ENCODE data around the gene C4B.
"Not testable (repeated sequence)": the region's sequence is repeated elsewhere in the genome, so short reads cannot be mapped to it uniquely, and the experiment has no call there.

The C4B gene

DNA sequence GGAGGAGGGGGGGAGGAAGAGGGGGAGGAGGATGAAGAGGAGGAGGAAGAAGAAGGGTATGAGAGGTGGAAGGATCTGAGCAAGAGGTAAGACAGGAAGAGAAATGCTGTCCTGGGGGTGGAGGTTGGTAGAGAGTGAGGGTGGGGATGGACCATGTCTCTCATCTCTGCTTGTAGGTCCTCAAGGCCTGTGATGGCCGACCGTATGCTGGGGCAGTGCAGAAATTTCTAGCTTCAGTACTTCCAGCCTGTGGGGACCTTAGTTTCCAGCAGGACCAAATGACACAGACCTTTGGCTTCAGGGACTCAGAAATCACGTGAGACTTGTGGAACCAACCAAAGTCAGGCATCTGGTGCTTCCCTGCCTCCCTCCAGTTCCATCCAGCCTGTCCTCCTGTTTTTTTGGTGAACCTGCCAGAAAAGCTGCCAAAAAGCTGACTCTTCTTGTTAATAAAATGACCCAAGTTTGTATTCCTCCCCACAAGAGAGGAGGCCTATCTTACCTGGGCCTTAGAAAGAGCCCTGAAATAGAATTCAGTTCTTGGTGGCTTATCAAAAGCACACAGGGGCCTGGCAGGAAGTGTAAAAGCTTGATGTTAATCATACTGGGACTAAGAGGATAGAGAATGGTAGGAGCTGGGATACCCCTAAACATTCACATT, 35.2 kb upstream of the C4B start:
- no peak overlapping the region for H2AK5ac ChIP-seq (ENCODE audit: low read length, severe bottlenecking)
- no peak overlapping the region for H3K23ac ChIP-seq (ENCODE audit: low read length in 2 of 2)
- H3K27ac ChIP-seq (ENCODE audit: low read length, poor library complexity, severe bottlenecking), result no peak overlapping the region

DNA sequence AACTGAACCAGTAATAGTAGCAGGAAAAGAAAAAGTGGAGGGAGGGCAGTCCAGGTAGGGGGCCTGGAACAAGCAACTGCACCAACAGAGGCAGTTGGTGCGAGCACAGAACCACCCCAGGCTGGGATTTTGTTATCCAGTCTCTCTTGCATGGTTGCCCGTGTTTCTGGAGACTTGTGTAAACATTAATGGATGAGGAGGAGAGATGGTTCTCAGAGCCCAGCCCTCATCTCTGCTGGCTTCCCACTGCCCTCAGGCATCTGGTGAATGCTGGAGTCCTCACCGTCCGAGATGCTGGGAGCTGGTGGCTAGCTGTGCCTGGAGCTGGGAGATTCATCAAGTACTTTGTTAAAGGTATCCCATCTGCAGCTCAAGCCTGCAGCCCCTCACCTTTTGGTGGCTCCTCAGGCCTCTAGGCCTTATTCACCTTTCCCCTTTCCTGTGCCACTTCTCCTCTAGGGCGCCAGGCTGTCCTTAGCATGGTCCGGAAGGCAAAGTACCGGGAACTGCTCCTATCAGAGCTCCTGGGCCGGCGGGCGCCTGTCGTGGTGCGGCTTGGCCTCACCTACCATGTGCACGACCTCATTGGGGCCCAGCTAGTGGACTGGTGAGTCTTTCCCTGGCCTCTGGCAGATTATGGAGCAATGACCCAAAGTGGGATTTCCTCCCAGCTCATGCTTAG, 34.3 kb upstream of the C4B start:
- WGBS, result 83% methylated on average over 4 of the region's 13 CpGs
- H2AFZ ChIP-seq (ENCODE audit: low read depth, low read length); H2BK15ac ChIP-seq (ENCODE audit: low read depth, poor library complexity, severe bottlenecking); H3K4me1 ChIP-seq (ENCODE audit: control insufficient read depth, insufficient read depth, low read depth, low read length); H2BK120ac ChIP-seq (ENCODE audit: low read depth, low read length); H2BK12ac ChIP-seq (ENCODE audit: low read length in 2 of 2); H4K91ac ChIP-seq (ENCODE audit: low read length); DNase-seq; H3K27me3 ChIP-seq (ENCODE audit: control insufficient read depth in 1 of 2, insufficient read depth in 1 of 2, low read length in 2 of 2); H2AK5ac ChIP-seq (ENCODE audit: low read length, severe bottlenecking); H3K18ac ChIP-seq (ENCODE audit: low read depth in 1 of 2, low read length in 2 of 2); H3K4me3 ChIP-seq (ENCODE audit: insufficient read depth in 1 of 2, low read depth in 1 of 2, low read length in 2 of 2); H2BK5ac ChIP-seq (ENCODE audit: low read depth, low read length, poor library complexity, severe bottlenecking); H3K4me2 ChIP-seq (ENCODE audit: low read length, poor library complexity, severe bottlenecking); H3K4ac ChIP-seq (ENCODE audit: low read depth in 1 of 2, low read length in 2 of 2); H4K8ac ChIP-seq (ENCODE audit: low read length); H3K79me1 ChIP-seq (replicated peaks; ENCODE audit: low read length, poor library complexity, severe bottlenecking); H3K14ac ChIP-seq (ENCODE audit: low read length in 2 of 2); H3K9ac ChIP-seq (ENCODE audit: low read length); H3K27ac ChIP-seq (ENCODE audit: low read length, poor library complexity, severe bottlenecking); H3K9me3 ChIP-seq (ENCODE audit: control insufficient read depth, low read length); H3K23ac ChIP-seq (ENCODE audit: low read length in 2 of 2): not testable (repeated sequence)
- peaks cover 15 to 19% of the 10 kb centered on the region in 2 experiments for H3K36me3 ChIP-seq (ENCODE audit: control insufficient read depth in 1 of 2, insufficient read depth in 2 of 2, low read depth in 1 of 2, low read length in 2 of 2)

More for the DNA sequence above, 35.2 kb upstream of the C4B start:
- Histone ChIP-seq H2AFZ (ENCODE audit: low read depth, low read length) (no peak overlapping the region), H3K4me2 (ENCODE audit: low read length, poor library complexity, severe bottlenecking) (no peak overlapping the region), H2BK120ac (ENCODE audit: low read depth, low read length) (no peak overlapping the region), H3K4me1 (ENCODE audit: control insufficient read depth, insufficient read depth, low read depth, low read length) (no peaks in the 10 kb centered on the region), H2BK5ac (ENCODE audit: low read depth, low read length, poor library complexity, severe bottlenecking) (no peak overlapping the region), H3K79me1 (replicated peaks; ENCODE audit: low read length, poor library complexity, severe bottlenecking) (peaks cover 4% of the 10 kb centered on the region), H4K8ac (ENCODE audit: low read length) (no peak overlapping the region), H3K9ac (ENCODE audit: low read length) (peak overlapping the region; percentile 3), H3K36me3 (ENCODE audit: control insufficient read depth in 1 of 2, insufficient read depth in 2 of 2, low read depth in 1 of 2, low read length in 2 of 2) (peaks cover 19% of the 10 kb centered on the region in 2 experiments), H3K9me3 (ENCODE audit: control insufficient read depth, low read length) (no peaks in the 10 kb centered on the region), H3K4me3 (ENCODE audit: insufficient read depth in 1 of 2, low read depth in 1 of 2, low read length in 2 of 2) (no peak overlapping the region), H3K18ac (ENCODE audit: low read depth in 1 of 2, low read length in 2 of 2) (no peak overlapping the region), H2BK12ac (ENCODE audit: low read length in 2 of 2) (no peak overlapping the region), H3K27me3 (ENCODE audit: control insufficient read depth in 1 of 2, insufficient read depth in 1 of 2, low read length in 2 of 2) (no peaks in the 10 kb centered on the region), H3K14ac (ENCODE audit: low read length in 2 of 2) (no peak overlapping the region), H4K91ac (ENCODE audit: low read length) (no peak overlapping the region), H2BK15ac (ENCODE audit: low read depth, poor library complexity, severe bottlenecking) (no peak overlapping the region), H3K4ac (ENCODE audit: low read depth in 1 of 2, low read length in 2 of 2) (no peak overlapping the region)
- 96% methylated on average over 3 of the region's 3 CpGs for WGBS
- DNase-seq, result no peak

DNA sequence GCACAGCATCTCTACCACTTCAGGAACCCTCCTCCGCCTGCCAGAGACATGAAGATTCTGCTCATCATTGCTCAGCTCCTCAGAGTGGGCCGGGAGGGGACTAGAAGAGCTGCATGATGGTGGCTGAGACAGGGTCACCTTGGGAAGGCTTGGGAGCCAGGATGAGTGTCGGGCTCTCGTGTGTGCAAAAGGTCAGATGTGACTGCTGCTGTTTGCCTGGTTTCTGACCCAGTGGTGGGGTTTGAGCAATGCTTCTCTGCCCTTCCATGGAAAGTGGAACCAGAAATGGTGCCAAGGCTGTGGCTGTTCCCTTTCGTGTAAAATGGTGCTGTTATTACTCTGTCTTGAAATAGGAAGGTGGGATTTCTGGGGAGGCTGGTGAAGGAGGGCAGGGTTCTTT, 33.6 kb upstream of the C4B start:
- not testable (repeated sequence) for DNase-seq

DNA sequence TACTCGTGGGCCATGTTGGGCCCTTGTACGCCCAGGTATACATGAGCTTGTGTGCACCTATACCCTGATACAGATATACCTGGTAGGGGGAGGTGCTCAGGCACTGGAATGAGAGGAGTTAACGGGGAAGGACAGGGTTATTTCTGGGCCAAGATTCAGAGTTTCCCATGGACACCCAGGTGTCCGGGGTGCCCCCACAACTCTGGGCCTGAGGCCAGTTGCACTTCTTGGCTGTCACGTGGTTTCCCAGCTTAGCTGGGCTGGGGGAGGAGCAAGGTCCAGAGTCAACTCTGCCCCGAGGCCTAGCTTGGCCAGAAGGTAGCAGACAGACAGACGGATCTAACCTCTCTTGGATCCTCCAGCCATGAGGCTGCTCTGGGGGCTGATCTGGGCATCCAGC, 32.9 kb upstream of the C4B start, which contains the start of gene C4A:
TSS of gene C4A (plus strand) at position 314 of the 400 bp plus-strand sequence. CDS start at position 365, 51 bp downstream.
- not testable (repeated sequence) for H3K27me3 ChIP-seq (ENCODE audit: control insufficient read depth in 1 of 2, insufficient read depth in 1 of 2, low read length in 2 of 2); H3K4ac ChIP-seq (ENCODE audit: low read depth in 1 of 2, low read length in 2 of 2); H3K14ac ChIP-seq (ENCODE audit: low read length in 2 of 2); DNase-seq; H2BK5ac ChIP-seq (ENCODE audit: low read depth, low read length, poor library complexity, severe bottlenecking); H4K91ac ChIP-seq (ENCODE audit: low read length); H3K4me2 ChIP-seq (ENCODE audit: low read length, poor library complexity, severe bottlenecking); H4K8ac ChIP-seq (ENCODE audit: low read length); H2BK15ac ChIP-seq (ENCODE audit: low read depth, poor library complexity, severe bottlenecking); H3K9ac ChIP-seq (ENCODE audit: low read length); H2BK120ac ChIP-seq (ENCODE audit: low read depth, low read length); H2AK5ac ChIP-seq (ENCODE audit: low read length, severe bottlenecking); H3K4me3 ChIP-seq (ENCODE audit: insufficient read depth in 1 of 2, low read depth in 1 of 2, low read length in 2 of 2); H3K79me1 ChIP-seq (replicated peaks; ENCODE audit: low read length, poor library complexity, severe bottlenecking); H3K9me3 ChIP-seq (ENCODE audit: control insufficient read depth, low read length); H2AFZ ChIP-seq (ENCODE audit: low read depth, low read length); H3K23ac ChIP-seq (ENCODE audit: low read length in 2 of 2); H3K27ac ChIP-seq (ENCODE audit: low read length, poor library complexity, severe bottlenecking); H3K18ac ChIP-seq (ENCODE audit: low read depth in 1 of 2, low read length in 2 of 2); H2BK12ac ChIP-seq (ENCODE audit: low read length in 2 of 2); H3K4me1 ChIP-seq (ENCODE audit: control insufficient read depth, insufficient read depth, low read depth, low read length)
- no CpG with 5 or more reads among the region's 7 CpGs for WGBS
- peaks cover 15 to 16% of the 10 kb centered on the region in 2 experiments for H3K36me3 ChIP-seq (ENCODE audit: control insufficient read depth in 1 of 2, insufficient read depth in 2 of 2, low read depth in 1 of 2, low read length in 2 of 2)

More for the DNA sequence above, 33.6 kb upstream of the C4B start:
- not testable (repeated sequence) for H3K4me3 ChIP-seq (ENCODE audit: insufficient read depth in 1 of 2, low read depth in 1 of 2, low read length in 2 of 2); H2BK12ac ChIP-seq (ENCODE audit: low read length in 2 of 2); H3K14ac ChIP-seq (ENCODE audit: low read length in 2 of 2); H4K8ac ChIP-seq (ENCODE audit: low read length); H4K91ac ChIP-seq (ENCODE audit: low read length); H3K18ac ChIP-seq (ENCODE audit: low read depth in 1 of 2, low read length in 2 of 2); H2AFZ ChIP-seq (ENCODE audit: low read depth, low read length); H2BK5ac ChIP-seq (ENCODE audit: low read depth, low read length, poor library complexity, severe bottlenecking); H3K23ac ChIP-seq (ENCODE audit: low read length in 2 of 2); H2BK15ac ChIP-seq (ENCODE audit: low read depth, poor library complexity, severe bottlenecking); H3K79me1 ChIP-seq (replicated peaks; ENCODE audit: low read length, poor library complexity, severe bottlenecking); H2AK5ac ChIP-seq (ENCODE audit: low read length, severe bottlenecking); H3K4me2 ChIP-seq (ENCODE audit: low read length, poor library complexity, severe bottlenecking); H3K9me3 ChIP-seq (ENCODE audit: control insufficient read depth, low read length); H3K27ac ChIP-seq (ENCODE audit: low read length, poor library complexity, severe bottlenecking); H2BK120ac ChIP-seq (ENCODE audit: low read depth, low read length); H3K27me3 ChIP-seq (ENCODE audit: control insufficient read depth in 1 of 2, insufficient read depth in 1 of 2, low read length in 2 of 2); H3K4me1 ChIP-seq (ENCODE audit: control insufficient read depth, insufficient read depth, low read depth, low read length); H3K4ac ChIP-seq (ENCODE audit: low read depth in 1 of 2, low read length in 2 of 2); H3K9ac ChIP-seq (ENCODE audit: low read length)
- WGBS, result no CpG with 5 or more reads among the region's 5 CpGs
- H3K36me3 ChIP-seq (ENCODE audit: control insufficient read depth in 1 of 2, insufficient read depth in 2 of 2, low read depth in 1 of 2, low read length in 2 of 2), result peaks cover 15 to 19% of the 10 kb centered on the region in 2 experiments

All from mesenchymal stem cell (in vitro differentiated cells and primary cell).